CD8-positive, alpha-beta memory T cell (primary cell): ENCODE results near the gene AKR1C1. TPM values are rescaled to one million over a fixed set of nuclear protein-coding genes. Genes with fewer than 3 reads are reported as not detected.
"Not testable (repeated sequence)": the region's sequence is repeated elsewhere in the genome, so short reads cannot be mapped to it uniquely, and the experiment has no call there.

Experiments used
- CTCF ChIA-PET: fragments of 350-600 bp; sonication (Branson Sonifier 250); formaldehyde crosslinking; loops from one replicate; lab custom pipeline; 2021; ENCODE audit warnings: antibody characterized with exemption; lab: Charles Lee
- POLR2A ChIA-PET: fragments of 350-600 bp; sonication (Branson Sonifier 250); formaldehyde crosslinking; loops from one replicate; lab custom pipeline; 2021; ENCODE audit warnings: antibody characterized with exemption; lab: Charles Lee
- DNase-seq, 5 donors: peaks; one replicate each; pipeline versions ENCODE4 v3.0.0 to v3.0.0-alpha.2; 2020 to 2022; ENCODE audit warnings: mixed read lengths in 1 of 5
- H3K27ac ChIP-seq: one replicate; pipeline ENCODE4 v1.7.0; 2013; ENCODE audit warnings: low read depth, mild to moderate bottlenecking, low read length, moderate library complexity
- H3K27me3 ChIP-seq: 2 replicates; pipeline ENCODE4 v1.7.0; 2013; ENCODE audit warnings: low read length, mild to moderate bottlenecking; ENCODE audit not compliant: insufficient read depth, poor library complexity, severe bottlenecking
- H3K36me3 ChIP-seq: 2 replicates; pipeline ENCODE4 v1.7.0; 2013; ENCODE audit warnings: mild to moderate bottlenecking, low read length, moderate library complexity; ENCODE audit not compliant: insufficient read depth
- H3K4me1 ChIP-seq: 2 replicates; pipeline ENCODE4 v1.7.0; 2013; ENCODE audit warnings: mild to moderate bottlenecking, low read length, moderate library complexity; ENCODE audit not compliant: insufficient read depth
- H3K4me3 ChIP-seq: 2 replicates; pipeline ENCODE4 v1.7.0; 2013; ENCODE audit warnings: mild to moderate bottlenecking, low read length
- H3K9me3 ChIP-seq: 2 replicates; pipeline ENCODE4 v1.7.0; 2013; ENCODE audit warnings: mild to moderate bottlenecking, low read length
- H3K27ac Mint-ChIP-seq, 8 donors: one replicate each; pipeline ENCODE4 v1.8.0; 2020 to 2021; ENCODE audit warnings: mixed read lengths in 8 of 8, mild to moderate bottlenecking in 6 of 8, inconsistent platforms in 3 of 8, moderate library complexity in 3 of 8
- H3K27me3 Mint-ChIP-seq, 2 donors: one replicate each; pipeline ENCODE4 v1.8.0; 2020 to 2021; ENCODE audit warnings: mixed read lengths in 2 of 2, mild to moderate bottlenecking in 1 of 2, moderate library complexity in 1 of 2
- H3K36me3 Mint-ChIP-seq, 3 donors: one replicate each; pipeline ENCODE4 v1.8.0; 2020 to 2021; ENCODE audit warnings: mixed read lengths in 3 of 3, inconsistent platforms in 1 of 3, mild to moderate bottlenecking in 1 of 3
- H3K4me1 Mint-ChIP-seq, 3 donors: one replicate each; pipeline ENCODE4 v1.8.0; 2020 to 2021; ENCODE audit warnings: mixed read lengths in 3 of 3, inconsistent platforms in 1 of 3, mild to moderate bottlenecking in 1 of 3
- H3K4me3 Mint-ChIP-seq, 7 donors: one replicate each; pipeline ENCODE4 v1.8.0; 2020 to 2021; ENCODE audit warnings: mixed read lengths in 7 of 7, mild to moderate bottlenecking in 6 of 7, moderate library complexity in 4 of 7, inconsistent platforms in 2 of 7
- H3K9me3 Mint-ChIP-seq, 5 donors: one replicate each; pipeline ENCODE4 v1.8.0; 2020 to 2022; ENCODE audit warnings: mixed read lengths in 5 of 5, mild to moderate bottlenecking in 3 of 5, moderate library complexity in 2 of 5, inconsistent platforms in 1 of 5
- polyA plus RNA-seq: library from polyadenylated mRNA; unstranded; fragments of 300-500 nt; fragmentation: Illumina TruSeq; gene quantifications from one replicate; pipeline ENCODE4 v1.2.3, GENCODE V29; 2021
- total RNA-seq, 2 experiments: library from RNA; stranded (reverse); gene quantifications; one replicate each; pipeline ENCODE4 v1.2.3, GENCODE V29; 2021

The AKR1C1 gene
- total and polyA plus RNA-seq, 3 experiments from 2014 or later = 0.22 to 0.24 TPM; not detected in 1

GRCh38 chr10:5012595-5012994 lies 49.4 kb downstream of the AKR1C1 start:
- CTCF ChIA-PET = no interaction called here
- H3K27ac ChIP-seq = no peak overlapping the region
- H3K9me3 ChIP-seq = no peaks in the 10 kb centered on the region
- Mint-ChIP-seq H3K4me3 (no peak overlapping the region), H3K27ac (no peak overlapping the region), H3K36me3 (no peaks in the 10 kb centered on the region), H3K4me1 (no peaks in the 10 kb centered on the region), H3K27me3 (peaks cover 5 to 6% of the 10 kb centered on the region in 2 donors), H3K9me3 (no peaks in the 10 kb centered on the region)
- POLR2A ChIA-PET = no interaction called here
- no peak for DNase-seq
- H3K4me3 ChIP-seq = no peak overlapping the region
- H3K27me3 ChIP-seq = no peaks in the 10 kb centered on the region
- H3K36me3 ChIP-seq = no peaks in the 10 kb centered on the region
- no peaks in the 10 kb centered on the region for H3K4me1 ChIP-seq

GRCh38 chr10:5013385-5013784 lies 50.2 kb downstream of the AKR1C1 start:
- H3K27ac ChIP-seq = no peak overlapping the region
- no peaks in the 10 kb centered on the region for H3K36me3 Mint-ChIP-seq
- no peak for DNase-seq
- H3K4me1 ChIP-seq = no peaks in the 10 kb centered on the region
- peaks cover 5 to 6% of the 10 kb centered on the region in 2 donors for H3K27me3 Mint-ChIP-seq
- no peaks in the 10 kb centered on the region for H3K36me3 ChIP-seq
- no peak overlapping the region for H3K27ac Mint-ChIP-seq
- no peaks in the 10 kb centered on the region for H3K4me1 Mint-ChIP-seq
- ChIA-PET POLR2A (no interaction called here), CTCF (no interaction called here)
- no peak overlapping the region for H3K4me3 Mint-ChIP-seq
- no peak overlapping the region for H3K4me3 ChIP-seq
- no peaks in the 10 kb centered on the region for H3K27me3 ChIP-seq
- no peaks in the 10 kb centered on the region for H3K9me3 Mint-ChIP-seq
- no peaks in the 10 kb centered on the region for H3K9me3 ChIP-seq

GRCh38 chr10:5014200-5014910 lies 51.1 kb downstream of the AKR1C1 start:
- POLR2A ChIA-PET, H3K27me3 Mint-ChIP-seq, H3K27me3 ChIP-seq, H3K27ac ChIP-seq, H3K4me3 Mint-ChIP-seq, H3K4me1 Mint-ChIP-seq, H3K4me1 ChIP-seq, CTCF ChIA-PET, H3K4me3 ChIP-seq, H3K9me3 ChIP-seq, H3K9me3 Mint-ChIP-seq, DNase-seq, H3K36me3 Mint-ChIP-seq, H3K36me3 ChIP-seq: not testable (repeated sequence)
- H3K27ac Mint-ChIP-seq = peak overlapping the region in 1 of 8 donors; percentile 32

- no peaks in the 10 kb centered on the region for H3K27me3 ChIP-seq
- POLR2A ChIA-PET = no interaction called here
- H3K27ac ChIP-seq = no peak overlapping the region
- H3K9me3 ChIP-seq = no peaks in the 10 kb centered on the region
- H3K36me3 ChIP-seq = no peaks in the 10 kb centered on the region
- Mint-ChIP-seq H3K4me3 (no peak overlapping the region), H3K27me3 (peaks cover 5 to 6% of the 10 kb centered on the region in 2 donors), H3K27ac (no peak overlapping the region), H3K36me3 (no peaks in the 10 kb centered on the region), H3K9me3 (no peaks in the 10 kb centered on the region), H3K4me1 (no peaks in the 10 kb centered on the region)
- no peaks in the 10 kb centered on the region for H3K4me1 ChIP-seq
- DNase-seq = no peak
- no peak overlapping the region for H3K4me3 ChIP-seq
- CTCF ChIA-PET = no interaction called here
These were observed 51.7 kb downstream of the AKR1C1 start for GRCh38 chr10:5014936-5015335.

- no peak for DNase-seq
- CTCF ChIA-PET = no interaction called here
These were observed 54.9 kb downstream of the AKR1C1 start for GRCh38 chr10:5018134-5018533.

GRCh38 chr10:5018671-5019277 lies 55.6 kb downstream of the AKR1C1 start:
- H3K4me3 ChIP-seq, H3K27ac Mint-ChIP-seq, H3K4me3 Mint-ChIP-seq, H3K4me1 Mint-ChIP-seq, H3K27me3 ChIP-seq, POLR2A ChIA-PET, H3K9me3 Mint-ChIP-seq, CTCF ChIA-PET, DNase-seq, H3K27me3 Mint-ChIP-seq, H3K36me3 Mint-ChIP-seq, H3K9me3 ChIP-seq, H3K4me1 ChIP-seq, H3K36me3 ChIP-seq, H3K27ac ChIP-seq: not testable (repeated sequence)

More at GRCh38 chr10:5018134-5018533, 54.9 kb downstream of the AKR1C1 start:
- peaks cover 6 to 8% of the 10 kb centered on the region in 2 donors for H3K27me3 Mint-ChIP-seq
- H3K4me1 ChIP-seq = no peaks in the 10 kb centered on the region
- H3K9me3 ChIP-seq = no peaks in the 10 kb centered on the region
- no peaks in the 10 kb centered on the region for H3K36me3 Mint-ChIP-seq
- H3K4me3 Mint-ChIP-seq = no peak overlapping the region
- H3K36me3 ChIP-seq = no peaks in the 10 kb centered on the region
- H3K4me3 ChIP-seq = no peak overlapping the region
- POLR2A ChIA-PET = no interaction called here
- H3K9me3 Mint-ChIP-seq = no peaks in the 10 kb centered on the region
- H3K27ac Mint-ChIP-seq = no peak overlapping the region
- H3K4me1 Mint-ChIP-seq = no peaks in the 10 kb centered on the region
- H3K27ac ChIP-seq = no peak overlapping the region
- H3K27me3 ChIP-seq = no peaks in the 10 kb centered on the region

- DNase-seq, H3K27ac ChIP-seq, H3K36me3 ChIP-seq, H3K36me3 Mint-ChIP-seq, H3K4me1 Mint-ChIP-seq, H3K27ac Mint-ChIP-seq, H3K4me3 ChIP-seq, CTCF ChIA-PET, H3K27me3 ChIP-seq, H3K9me3 Mint-ChIP-seq, POLR2A ChIA-PET, H3K9me3 ChIP-seq, H3K4me1 ChIP-seq, H3K4me3 Mint-ChIP-seq: not testable (repeated sequence)
- peaks cover 4 to 14% of the 10 kb centered on the region in 2 donors for H3K27me3 Mint-ChIP-seq
These were observed 56.8 kb downstream of the AKR1C1 start for GRCh38 chr10:5019770-5020612.

GRCh38 chr10:5021624-5022290 lies 58.5 kb downstream of the AKR1C1 start:
- H3K27me3 ChIP-seq, DNase-seq, H3K27ac ChIP-seq, H3K9me3 Mint-ChIP-seq, H3K4me3 Mint-ChIP-seq, H3K36me3 Mint-ChIP-seq, H3K36me3 ChIP-seq, H3K4me3 ChIP-seq, H3K4me1 ChIP-seq, POLR2A ChIA-PET, H3K27ac Mint-ChIP-seq, H3K4me1 Mint-ChIP-seq, H3K9me3 ChIP-seq, CTCF ChIA-PET: not testable (repeated sequence)
- peaks cover 0 to 14% of the 10 kb centered on the region in 2 donors for H3K27me3 Mint-ChIP-seq
